ENCODE results near the gene GAS7.

GAS7 gene

DNA sequence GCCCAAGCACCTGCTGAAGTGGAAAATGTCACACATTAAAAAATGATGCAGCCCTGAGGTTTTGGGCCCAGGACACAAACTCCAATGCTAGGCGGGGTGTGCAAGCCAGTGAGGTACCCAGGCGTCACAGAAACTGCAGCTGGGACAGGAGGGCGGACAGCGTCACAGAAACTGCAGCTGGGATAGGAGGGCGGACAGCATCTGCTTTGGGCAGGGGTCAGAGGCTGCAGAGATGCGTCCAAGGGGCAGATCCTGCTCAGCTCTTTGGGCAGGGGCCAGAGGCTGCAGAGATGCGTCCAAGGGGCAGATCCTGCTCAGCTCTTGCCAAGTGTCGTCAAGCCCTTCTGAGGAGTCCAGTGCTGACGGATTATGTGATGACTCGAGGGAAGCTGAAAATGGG is 249.5 kb downstream of the GAS7 start:
- H3K27ac ChIP-seq (ENCODE audit: low read depth, low read length, poor library complexity, severe bottlenecking), result no peak overlapping the region
- no peaks in the 10 kb centered on the region for H3K27me3 ChIP-seq (ENCODE audit: insufficient read depth, low read length)
- no peaks in the 10 kb centered on the region for H3K36me3 ChIP-seq (ENCODE audit: insufficient read depth, low read length)
- H3K4me1 ChIP-seq (ENCODE audit: insufficient read depth, low read length, severe bottlenecking), result no peaks in the 10 kb centered on the region
- no peaks in the 10 kb centered on the region for H3K79me2 ChIP-seq (ENCODE audit: insufficient read depth, low read length)
- no peak for TF ChIP-seq EZH2 (IDR thresholded peaks at IDR 0.05; ENCODE audit: borderline replicate concordance, low read length)
- TF ChIP-seq, protein P1, sequence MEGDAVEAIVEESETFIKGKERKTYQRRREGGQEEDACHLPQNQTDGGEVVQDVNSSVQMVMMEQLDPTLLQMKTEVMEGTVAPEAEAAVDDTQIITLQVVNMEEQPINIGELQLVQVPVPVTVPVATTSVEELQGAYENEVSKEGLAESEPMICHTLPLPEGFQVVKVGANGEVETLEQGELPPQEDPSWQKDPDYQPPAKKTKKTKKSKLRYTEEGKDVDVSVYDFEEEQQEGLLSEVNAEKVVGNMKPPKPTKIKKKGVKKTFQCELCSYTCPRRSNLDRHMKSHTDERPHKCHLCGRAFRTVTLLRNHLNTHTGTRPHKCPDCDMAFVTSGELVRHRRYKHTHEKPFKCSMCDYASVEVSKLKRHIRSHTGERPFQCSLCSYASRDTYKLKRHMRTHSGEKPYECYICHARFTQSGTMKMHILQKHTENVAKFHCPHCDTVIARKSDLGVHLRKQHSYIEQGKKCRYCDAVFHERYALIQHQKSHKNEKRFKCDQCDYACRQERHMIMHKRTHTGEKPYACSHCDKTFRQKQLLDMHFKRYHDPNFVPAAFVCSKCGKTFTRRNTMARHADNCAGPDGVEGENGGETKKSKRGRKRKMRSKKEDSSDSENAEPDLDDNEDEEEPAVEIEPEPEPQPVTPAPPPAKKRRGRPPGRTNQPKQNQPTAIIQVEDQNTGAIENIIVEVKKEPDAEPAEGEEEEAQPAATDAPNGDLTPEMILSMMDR (IDR thresholded peaks at IDR 0.05; ENCODE audit: low read length), result no peak
- H3K9me2 ChIP-seq (ENCODE audit: low read depth, low read length), result no peaks in the 10 kb centered on the region
- H3K9ac ChIP-seq (ENCODE audit: low read length), result no peak overlapping the region
- H2AFZ ChIP-seq (ENCODE audit: low read length), result no peak overlapping the region
- H3F3A ChIP-seq (ENCODE audit: insufficient read depth, low read length), result no peaks in the 10 kb centered on the region
- H3K4me2 ChIP-seq (ENCODE audit: low read length), result no peak overlapping the region
- no peaks in the 10 kb centered on the region for H3K9me3 ChIP-seq (ENCODE audit: low read length)
- no peaks in the 10 kb centered on the region for H4K20me1 ChIP-seq (ENCODE audit: insufficient read depth, low read length)
- no peak overlapping the region for H3K4me3 ChIP-seq (ENCODE audit: low read depth, low read length, poor library complexity, severe bottlenecking)

DNA sequence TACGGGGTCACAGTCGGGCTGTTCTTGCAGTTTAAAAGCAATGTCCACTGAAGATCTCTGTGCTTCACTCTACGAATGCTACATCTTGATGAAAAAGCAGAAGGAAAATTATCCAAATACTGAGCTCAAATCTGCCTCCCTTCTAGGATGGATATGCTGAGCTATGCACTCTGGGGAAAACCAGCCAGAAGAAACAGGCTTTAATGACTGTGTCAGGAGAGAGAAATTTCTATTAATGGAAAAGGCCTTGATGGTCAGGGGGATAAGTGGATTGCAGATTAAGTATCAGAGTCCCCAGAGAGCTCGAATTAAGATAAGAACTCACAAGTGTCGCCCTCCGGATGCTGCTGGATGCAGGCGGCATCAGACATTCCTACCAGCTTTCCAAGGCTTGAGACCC is 253.7 kb downstream of the GAS7 start:
- Histone ChIP-seq H3K4me3 (ENCODE audit: low read depth, low read length, poor library complexity, severe bottlenecking) (no peak overlapping the region), H3F3A (ENCODE audit: insufficient read depth, low read length) (no peaks in the 10 kb centered on the region), H4K20me1 (ENCODE audit: insufficient read depth, low read length) (no peaks in the 10 kb centered on the region), H2AFZ (ENCODE audit: low read length) (no peak overlapping the region), H3K4me1 (ENCODE audit: insufficient read depth, low read length, severe bottlenecking) (no peaks in the 10 kb centered on the region), H3K9me2 (ENCODE audit: low read depth, low read length) (no peaks in the 10 kb centered on the region), H3K9me3 (ENCODE audit: low read length) (no peaks in the 10 kb centered on the region), H3K27me3 (ENCODE audit: insufficient read depth, low read length) (no peaks in the 10 kb centered on the region), H3K79me2 (ENCODE audit: insufficient read depth, low read length) (no peaks in the 10 kb centered on the region), H3K36me3 (ENCODE audit: insufficient read depth, low read length) (no peaks in the 10 kb centered on the region), H3K27ac (ENCODE audit: low read depth, low read length, poor library complexity, severe bottlenecking) (no peak overlapping the region), H3K4me2 (ENCODE audit: low read length) (no peak overlapping the region), H3K9ac (ENCODE audit: low read length) (no peak overlapping the region)
- TF ChIP-seq, protein P1 (IDR thresholded peaks at IDR 0.05; ENCODE audit: low read length), result no peak
- TF ChIP-seq EZH2 (IDR thresholded peaks at IDR 0.05; ENCODE audit: borderline replicate concordance, low read length), result no peak

DNA sequence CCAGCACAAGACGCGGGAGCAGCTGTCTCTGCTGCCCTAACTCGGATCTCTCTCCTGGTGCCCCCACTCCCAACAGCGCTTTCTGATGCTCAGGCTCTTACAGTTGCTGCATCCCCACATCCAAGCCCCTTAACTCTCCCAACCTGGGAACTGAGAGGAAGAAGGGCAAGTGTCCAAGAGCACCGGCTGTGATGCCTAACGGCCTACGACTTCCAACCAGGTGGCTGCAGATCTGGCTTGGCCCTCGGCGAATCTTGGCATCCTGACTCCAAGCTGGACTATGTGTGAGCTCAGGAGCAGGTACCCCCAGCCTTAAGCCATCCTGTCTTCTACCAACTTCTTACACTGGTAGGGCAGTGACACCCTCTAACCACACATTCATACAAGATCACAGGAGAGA is 255.1 kb downstream of the GAS7 start:
- H2AFZ ChIP-seq (ENCODE audit: low read length), result no peak overlapping the region
- no peaks in the 10 kb centered on the region for H3K4me1 ChIP-seq (ENCODE audit: insufficient read depth, low read length, severe bottlenecking)
- no peaks in the 10 kb centered on the region for H3K9me3 ChIP-seq (ENCODE audit: low read length)
- H3F3A ChIP-seq (ENCODE audit: insufficient read depth, low read length), result no peaks in the 10 kb centered on the region
- no peaks in the 10 kb centered on the region for H3K27me3 ChIP-seq (ENCODE audit: insufficient read depth, low read length)
- H3K9ac ChIP-seq (ENCODE audit: low read length), result no peak overlapping the region
- no peaks in the 10 kb centered on the region for H3K9me2 ChIP-seq (ENCODE audit: low read depth, low read length)
- TF ChIP-seq EZH2 (IDR thresholded peaks at IDR 0.05; ENCODE audit: borderline replicate concordance, low read length), result no peak
- TF ChIP-seq, protein P1 (IDR thresholded peaks at IDR 0.05; ENCODE audit: low read length), result no peak
- no peaks in the 10 kb centered on the region for H3K79me2 ChIP-seq (ENCODE audit: insufficient read depth, low read length)
- no peaks in the 10 kb centered on the region for H3K36me3 ChIP-seq (ENCODE audit: insufficient read depth, low read length)
- H3K4me2 ChIP-seq (ENCODE audit: low read length), result no peak overlapping the region
- H3K27ac ChIP-seq (ENCODE audit: low read depth, low read length, poor library complexity, severe bottlenecking), result no peak overlapping the region
- no peaks in the 10 kb centered on the region for H4K20me1 ChIP-seq (ENCODE audit: insufficient read depth, low read length)
- H3K4me3 ChIP-seq (ENCODE audit: low read depth, low read length, poor library complexity, severe bottlenecking), result no peak overlapping the region
